NCI-H2171 (cell line): ENCODE results near the gene CHSY3.
"Not testable (repeated sequence)": the region's sequence is repeated elsewhere in the genome, so short reads cannot be mapped to it uniquely, and the experiment has no call there.

ENCODE experiments used
- DNase-seq: peaks from one replicate; lab custom pipeline; 2025; lab: John Stamatoyannopoulos, UW

CHSY3 gene

GRCh38 chr5:130164966-130165365, 260.7 kb downstream of the CHSY3 start:
- DNase-seq, result no peak

GRCh38 chr5:130166839-130167490, 262.7 kb downstream of the CHSY3 start:
- no peak for DNase-seq

GRCh38 chr5:130168211-130168610, 263.9 kb downstream of the CHSY3 start:
- no peak for DNase-seq

GRCh38 chr5:130171699-130172098, 267.4 kb downstream of the CHSY3 start:
- DNase-seq, result no peak

- no peak for DNase-seq
These were observed 278.9 kb downstream of the CHSY3 start for GRCh38 chr5:130183115-130183514.

- peak; percentile 53 for DNase-seq
These were observed 285.7 kb downstream of the CHSY3 start for GRCh38 chr5:130189961-130190360.

GRCh38 chr5:130198927-130199326, 294.7 kb downstream of the CHSY3 start:
- DNase-seq, result no peak

- no peak for DNase-seq
These were observed 302.4 kb downstream of the CHSY3 start for GRCh38 chr5:130206686-130207085.

- no peak for DNase-seq
These were observed 309.3 kb downstream of the CHSY3 start for GRCh38 chr5:130213607-130214006.

- DNase-seq, result no peak
These were observed 312.0 kb downstream of the CHSY3 start for GRCh38 chr5:130216286-130216685.

- DNase-seq, result no peak
These were observed 318.3 kb downstream of the CHSY3 start for GRCh38 chr5:130222573-130222972.

GRCh38 chr5:130226556-130226955, 322.3 kb downstream of the CHSY3 start:
- DNase-seq, result not testable (repeated sequence)

GRCh38 chr5:130227699-130228098, 323.4 kb downstream of the CHSY3 start:
- no peak for DNase-seq

GRCh38 chr5:130231786-130232185, 327.5 kb downstream of the CHSY3 start:
- DNase-seq, result no peak

- DNase-seq, result no peak
These were observed 330.6 kb downstream of the CHSY3 start for GRCh38 chr5:130234816-130235215.
